ENCODE results near the gene ATG10.

ATG10 gene

GRCh38 chr5:82182662-82183061 lies 210.8 kb downstream of the ATG10 start:
- Mint-ChIP-seq H3K9me3 (no peaks in the 10 kb centered on the region), H3K27ac (no peak overlapping the region)
- intact Hi-C loops (cut with micrococcal nuclease) = no loop called here

DNA sequence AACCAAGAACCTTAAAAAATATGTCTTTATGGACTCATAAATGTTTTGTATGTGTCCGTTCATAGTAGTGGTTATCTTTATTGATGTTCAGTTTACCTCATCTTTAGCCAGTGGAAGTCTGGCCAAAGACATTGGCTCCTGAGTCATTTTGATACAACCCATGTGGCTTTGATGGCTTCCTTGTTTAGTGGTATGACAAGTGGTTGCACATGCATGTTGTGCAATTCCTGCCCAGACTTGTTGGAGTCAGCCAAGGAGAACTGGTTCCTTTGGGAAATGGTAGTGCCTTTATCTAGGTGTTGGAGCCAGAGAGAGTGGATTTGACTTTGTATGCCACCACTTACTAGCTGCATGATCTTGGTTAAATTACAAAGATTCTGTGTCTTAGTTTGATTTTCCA lies 212.0 kb downstream of the ATG10 start:
- intact Hi-C loops (cut with micrococcal nuclease) = no loop called here
- Mint-ChIP-seq H3K4me1 (ENCODE audit: low read depth) (no peaks in the 10 kb centered on the region), H3K27me3 (no peaks in the 10 kb centered on the region), H3K36me3 (ENCODE audit: low read depth) (peaks cover 8% of the 10 kb centered on the region), H3K4me3 (no peak overlapping the region), H3K9me3 (no peaks in the 10 kb centered on the region), H3K27ac (no peak overlapping the region)

More at GRCh38 chr5:82182662-82183061, 210.8 kb downstream of the ATG10 start:
- Mint-ChIP-seq H3K4me1 (ENCODE audit: low read depth) (no peaks in the 10 kb centered on the region), H3K36me3 (ENCODE audit: low read depth) (peaks cover 8% of the 10 kb centered on the region), H3K27me3 (no peaks in the 10 kb centered on the region), H3K4me3 (no peak overlapping the region)

DNA sequence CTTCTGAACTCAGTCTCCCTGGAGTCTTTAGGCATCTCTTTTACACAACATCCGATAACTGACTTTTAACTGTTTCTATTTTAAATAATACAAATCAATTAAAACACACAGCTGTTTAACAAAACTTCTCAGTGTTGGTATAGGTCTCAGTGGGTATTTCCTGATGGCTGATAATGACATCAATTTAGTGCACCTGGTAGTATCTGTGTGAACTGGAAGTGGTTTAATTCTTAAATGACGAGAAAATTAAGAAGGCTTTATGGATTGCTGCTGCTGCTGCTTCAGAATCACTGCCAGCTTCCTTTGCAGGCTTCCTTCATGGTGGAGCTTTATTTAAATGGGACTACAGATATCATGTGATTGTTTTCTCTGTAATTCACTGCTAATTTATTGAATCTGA lies 214.0 kb downstream of the ATG10 start:
- H3K27me3 Mint-ChIP-seq = no peaks in the 10 kb centered on the region
- no peaks in the 10 kb centered on the region for H3K36me3 Mint-ChIP-seq (ENCODE audit: low read depth)
- H3K9me3 Mint-ChIP-seq = no peaks in the 10 kb centered on the region
- intact Hi-C loops (cut with micrococcal nuclease) = no loop called here
- no peaks in the 10 kb centered on the region for H3K4me1 Mint-ChIP-seq (ENCODE audit: low read depth)
- H3K4me3 Mint-ChIP-seq = no peak overlapping the region
- H3K27ac Mint-ChIP-seq = no peak overlapping the region

DNA sequence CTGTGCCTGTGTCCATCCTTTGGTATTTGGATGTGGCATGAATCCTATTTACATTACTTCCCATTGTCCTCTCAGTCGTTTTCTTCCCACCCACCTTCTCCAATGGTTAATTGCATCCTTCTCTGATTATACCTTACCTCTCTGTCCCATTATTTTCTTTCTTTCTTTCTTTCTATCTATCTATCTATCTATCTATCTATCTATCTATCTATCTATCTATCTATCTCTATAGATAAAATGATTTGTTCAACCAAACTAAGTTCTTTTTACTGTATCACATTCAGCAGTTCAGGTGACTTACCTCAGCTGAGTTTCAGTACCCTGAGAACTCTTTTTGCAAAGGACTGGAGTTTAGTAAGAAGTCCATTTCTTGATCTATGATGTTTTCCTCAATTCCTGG lies 225.7 kb downstream of the ATG10 start:
- no peaks in the 10 kb centered on the region for H3K36me3 Mint-ChIP-seq (ENCODE audit: low read depth)
- intact Hi-C loops (cut with micrococcal nuclease) = no loop called here
- H3K9me3 Mint-ChIP-seq = no peaks in the 10 kb centered on the region
- no peak overlapping the region for H3K4me3 Mint-ChIP-seq
- no peaks in the 10 kb centered on the region for H3K27me3 Mint-ChIP-seq
- H3K4me1 Mint-ChIP-seq (ENCODE audit: low read depth) = no peaks in the 10 kb centered on the region
- H3K27ac Mint-ChIP-seq = no peak overlapping the region

- H3K9me3 Mint-ChIP-seq = no peaks in the 10 kb centered on the region
- H3K4me3 Mint-ChIP-seq = no peak overlapping the region
- H3K27ac Mint-ChIP-seq = no peak overlapping the region
- H3K27me3 Mint-ChIP-seq = no peaks in the 10 kb centered on the region
- no peaks in the 10 kb centered on the region for H3K4me1 Mint-ChIP-seq (ENCODE audit: low read depth)
- intact Hi-C loops (cut with micrococcal nuclease) = no loop called here
- H3K36me3 Mint-ChIP-seq (ENCODE audit: low read depth) = no peaks in the 10 kb centered on the region
Observed at GRCh38 chr5:82204567-82204966, 232.7 kb downstream of the ATG10 start.

- intact Hi-C loops (cut with micrococcal nuclease) = no loop called here
- Mint-ChIP-seq H3K9me3 (no peaks in the 10 kb centered on the region), H3K27ac (no peak overlapping the region), H3K36me3 (ENCODE audit: low read depth) (no peaks in the 10 kb centered on the region), H3K27me3 (no peaks in the 10 kb centered on the region), H3K4me1 (ENCODE audit: low read depth) (no peaks in the 10 kb centered on the region), H3K4me3 (no peak overlapping the region)
Observed at GRCh38 chr5:82205005-82205404, 233.2 kb downstream of the ATG10 start.

- H3K27ac Mint-ChIP-seq = no peak overlapping the region
- no peaks in the 10 kb centered on the region for H3K36me3 Mint-ChIP-seq (ENCODE audit: low read depth)
- intact Hi-C loops (cut with micrococcal nuclease) = no loop called here
- no peak overlapping the region for H3K4me3 Mint-ChIP-seq
- no peaks in the 10 kb centered on the region for H3K27me3 Mint-ChIP-seq
- no peaks in the 10 kb centered on the region for H3K9me3 Mint-ChIP-seq
- no peaks in the 10 kb centered on the region for H3K4me1 Mint-ChIP-seq (ENCODE audit: low read depth)
Observed at GRCh38 chr5:82208371-82208770, 236.5 kb downstream of the ATG10 start.

DNA sequence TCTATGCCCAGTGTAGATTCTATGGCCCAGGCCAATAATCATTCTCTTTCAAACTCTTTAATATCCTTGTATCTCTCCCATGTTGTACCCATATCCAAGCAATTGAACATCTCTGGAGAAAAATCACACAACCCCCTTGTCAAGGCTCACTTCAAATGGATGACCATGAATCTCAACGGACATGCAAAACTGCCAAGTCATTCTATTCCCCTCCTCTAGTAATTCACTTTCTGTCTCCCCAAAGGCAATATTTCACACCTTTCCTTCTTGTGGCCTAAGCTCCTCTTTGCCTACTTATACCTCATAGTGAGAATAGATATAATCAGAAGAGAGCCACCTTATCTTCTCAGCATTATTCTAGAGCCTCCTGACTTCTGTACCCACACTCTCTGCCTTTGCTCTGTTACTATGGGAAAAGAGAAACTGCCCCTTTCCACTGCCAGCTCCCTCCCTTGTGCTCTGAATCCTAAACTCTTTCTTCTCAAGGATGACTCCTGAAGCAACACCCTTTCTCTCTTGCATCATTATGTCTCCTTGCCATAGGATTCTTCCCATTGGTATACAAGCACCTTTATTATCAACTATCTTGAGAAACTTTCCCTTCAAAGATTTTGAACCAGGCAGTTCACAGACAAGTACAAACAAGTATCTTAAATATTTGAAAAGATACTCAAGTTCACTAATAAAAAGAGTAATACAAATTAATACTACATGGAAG lies 240.2 kb downstream of the ATG10 start:
- Mint-ChIP-seq H3K4me3 (no peak overlapping the region), H3K9me3 (no peaks in the 10 kb centered on the region), H3K27me3 (no peaks in the 10 kb centered on the region), H3K36me3 (ENCODE audit: low read depth) (no peaks in the 10 kb centered on the region), H3K27ac (no peak overlapping the region), H3K4me1 (ENCODE audit: low read depth) (no peaks in the 10 kb centered on the region)
- intact Hi-C loops (cut with micrococcal nuclease) = no loop called here

GRCh38 chr5:82217917-82218316 lies 246.1 kb downstream of the ATG10 start:
- no peaks in the 10 kb centered on the region for H3K9me3 Mint-ChIP-seq
- H3K36me3 Mint-ChIP-seq (ENCODE audit: low read depth) = no peaks in the 10 kb centered on the region

GRCh38 chr5:82218374-82219156 lies 246.7 kb downstream of the ATG10 start:
- Mint-ChIP-seq H3K27me3 (no peaks in the 10 kb centered on the region), H3K27ac (no peak overlapping the region), H3K36me3 (ENCODE audit: low read depth) (no peaks in the 10 kb centered on the region), H3K4me3 (no peak overlapping the region), H3K4me1 (ENCODE audit: low read depth) (peaks cover 7% of the 10 kb centered on the region), H3K9me3 (no peaks in the 10 kb centered on the region)
- intact Hi-C loops (cut with micrococcal nuclease) = no loop called here

More at GRCh38 chr5:82217917-82218316, 246.1 kb downstream of the ATG10 start:
- H3K4me1 Mint-ChIP-seq (ENCODE audit: low read depth) = peaks cover 5% of the 10 kb centered on the region
- H3K4me3 Mint-ChIP-seq = no peak overlapping the region
- no peak overlapping the region for H3K27ac Mint-ChIP-seq
- no peaks in the 10 kb centered on the region for H3K27me3 Mint-ChIP-seq
- intact Hi-C loops (cut with micrococcal nuclease) = no loop called here

DNA sequence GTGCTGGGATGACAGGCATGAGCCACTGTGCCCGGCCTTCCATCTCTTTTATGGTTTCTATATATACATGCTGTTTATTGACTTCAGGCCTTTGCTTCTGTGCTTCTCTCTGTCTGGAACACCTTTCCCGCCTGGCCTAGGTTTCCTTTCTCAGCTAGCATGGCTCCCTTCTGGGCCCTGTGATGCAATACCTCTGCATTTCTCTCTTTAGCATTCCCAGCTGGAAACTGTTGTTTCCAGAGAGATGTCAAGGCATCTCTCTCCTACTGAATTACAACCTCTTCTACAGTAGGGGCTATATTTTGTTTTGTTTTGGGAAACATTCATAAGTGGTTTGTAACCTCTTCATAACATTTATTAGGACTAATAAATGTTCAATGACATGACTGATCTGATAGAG lies 249.2 kb downstream of the ATG10 start:
- Mint-ChIP-seq H3K4me1 (ENCODE audit: low read depth) (peaks cover 11% of the 10 kb centered on the region), H3K4me3 (no peak overlapping the region), H3K27ac (peak overlapping the region; percentile 6), H3K27me3 (no peaks in the 10 kb centered on the region), H3K36me3 (ENCODE audit: low read depth) (no peaks in the 10 kb centered on the region), H3K9me3 (no peaks in the 10 kb centered on the region)
- intact Hi-C loops (cut with micrococcal nuclease) = no loop called here

DNA sequence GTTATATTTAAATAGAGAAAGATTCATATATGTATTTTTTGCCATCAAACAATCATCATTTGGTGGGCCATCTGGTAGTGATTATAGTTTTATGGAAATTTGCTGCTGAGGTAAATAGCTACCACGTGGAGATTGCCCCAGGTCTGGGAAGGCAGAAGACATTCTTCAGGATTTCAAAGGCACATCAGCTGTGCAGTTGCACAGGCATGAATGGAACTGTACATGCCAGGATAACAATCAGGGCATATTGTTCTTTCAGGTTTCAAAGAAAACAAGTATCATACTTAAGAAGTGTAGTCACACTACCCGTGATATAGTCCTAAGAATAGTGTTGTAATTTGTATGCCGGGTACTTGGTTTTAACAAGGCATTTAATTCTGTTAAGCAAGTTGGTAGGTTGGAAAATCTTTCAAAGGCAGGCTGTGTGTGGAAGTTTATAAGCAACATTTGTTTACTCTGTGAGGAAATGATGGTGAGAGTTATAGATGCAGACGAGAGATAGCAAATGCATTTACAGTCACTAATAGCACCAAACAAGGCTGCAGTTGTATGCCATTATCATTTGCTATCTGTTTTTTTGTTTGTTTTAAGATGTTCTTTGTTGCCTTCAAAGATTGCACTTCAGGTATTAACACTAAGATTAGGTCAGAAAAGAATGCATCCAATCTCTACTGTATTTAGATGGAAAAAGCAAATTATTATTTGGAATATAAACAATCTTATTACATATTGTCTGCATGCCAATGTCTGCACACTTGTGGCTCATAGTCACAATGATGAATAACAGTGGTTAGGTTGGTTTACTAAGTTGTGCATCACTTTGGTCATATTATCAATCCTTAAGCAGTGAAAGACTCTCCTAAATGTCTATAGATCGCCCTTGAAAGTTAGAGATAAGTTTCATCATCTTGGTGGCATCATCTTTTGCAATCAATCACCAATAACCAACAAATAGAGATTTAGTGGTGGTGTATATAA lies 251.1 kb downstream of the ATG10 start:
- Mint-ChIP-seq H3K9me3 (no peaks in the 10 kb centered on the region), H3K4me1 (ENCODE audit: low read depth) (peaks cover 11% of the 10 kb centered on the region), H3K36me3 (ENCODE audit: low read depth) (no peaks in the 10 kb centered on the region), H3K4me3 (no peak overlapping the region), H3K27ac (no peak overlapping the region), H3K27me3 (no peaks in the 10 kb centered on the region)
- intact Hi-C loops (cut with micrococcal nuclease) = no loop called here

- Mint-ChIP-seq H3K27me3 (no peaks in the 10 kb centered on the region), H3K4me3 (no peak overlapping the region), H3K36me3 (ENCODE audit: low read depth) (no peaks in the 10 kb centered on the region), H3K9me3 (no peaks in the 10 kb centered on the region), H3K4me1 (ENCODE audit: low read depth) (peaks cover 11% of the 10 kb centered on the region), H3K27ac (no peak overlapping the region)
- intact Hi-C loops (cut with micrococcal nuclease) = loop anchor here (1.0 to 5.0 kb wide), 3 partner anchors 118 to 800 kb away; no protein-coding TSS in a partner anchor
Observed at GRCh38 chr5:82225525-82226172, 253.8 kb downstream of the ATG10 start.
